Adipocyte (in vitro differentiated cells): ENCODE data around the gene RRP7A.

Experiments used
- DNase-seq: peaks from one replicate; pipeline ENCODE4 v3.0.0-alpha.2; 2015; ENCODE audit warnings: low read depth
- H3K27me3 ChIP-seq: replicated peaks from 2 replicates; pipeline ENCODE4 v1.7.0; 2013; ENCODE audit warnings: mild to moderate bottlenecking, low read length, moderate library complexity; ENCODE audit not compliant: control insufficient read depth, insufficient read depth
- H3K36me3 ChIP-seq: 2 replicates; pipeline ENCODE4 v1.7.0; 2013; ENCODE audit warnings: low read length, mild to moderate bottlenecking, moderate library complexity; ENCODE audit not compliant: control insufficient read depth, insufficient read depth, severe bottlenecking
- H3K4me1 ChIP-seq: 2 replicates; pipeline ENCODE4 v1.7.0; 2013; ENCODE audit warnings: mild to moderate bottlenecking, low read length, moderate library complexity; ENCODE audit not compliant: control insufficient read depth, insufficient read depth
- H3K4me3 ChIP-seq: 2 replicates; pipeline ENCODE4 v1.7.0; 2013; ENCODE audit warnings: mild to moderate bottlenecking, low read length, moderate library complexity
- H3K9ac ChIP-seq: 2 replicates; pipeline ENCODE4 v1.7.0; 2013; ENCODE audit warnings: mild to moderate bottlenecking, low read length, moderate library complexity
- H3K9me3 ChIP-seq: 2 replicates; pipeline ENCODE4 v1.7.0; 2013; ENCODE audit warnings: mild to moderate bottlenecking, low read length, moderate library complexity; ENCODE audit not compliant: control insufficient read depth

RRP7A gene

GRCh38 chr22:42461511-42461910, 58.1 kb downstream of the RRP7A start:
- peaks cover 60% of the 10 kb centered on the region for H3K27me3 ChIP-seq

More at GRCh38 chr22:42461511-42461910, 58.1 kb downstream of the RRP7A start:
- Histone ChIP-seq H3K9ac (no peak overlapping the region), H3K4me3 (no peak overlapping the region), H3K36me3 (no peaks in the 10 kb centered on the region), H3K4me1 (no peaks in the 10 kb centered on the region), H3K9me3 (no peaks in the 10 kb centered on the region)
- no peak for DNase-seq
